ENCODE data around the gene MYMK. TPM values are rescaled to one million over a fixed set of nuclear protein-coding genes. Genes with fewer than 3 reads are reported as not detected.
A peak's percentile ranks its signal among the peaks of the same experiment; 100 is the strongest.

Gene MYMK
- total RNA-seq, 4 donors from 2014 or later = not detected

DNA sequence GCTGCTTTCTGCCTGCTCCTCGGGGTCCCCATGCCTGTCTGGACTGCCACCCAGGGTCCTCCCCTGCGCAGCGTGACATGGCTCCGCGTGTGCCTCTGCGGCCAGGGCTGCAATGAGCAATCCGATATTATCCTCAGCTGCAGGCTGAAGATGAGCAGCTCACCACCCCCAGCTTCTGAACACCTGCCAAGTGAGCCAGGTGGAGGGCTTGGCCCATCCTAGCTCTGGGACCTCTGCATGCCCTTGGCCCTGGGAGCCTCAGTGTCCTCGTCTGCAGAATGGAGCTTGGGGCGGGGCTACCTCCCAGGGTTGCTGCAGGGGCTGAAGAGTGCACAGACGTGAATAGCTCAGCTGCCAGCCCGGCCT lies 4.1 kb upstream of the MYMK start:
- TF ChIP-seq, protein P1, sequence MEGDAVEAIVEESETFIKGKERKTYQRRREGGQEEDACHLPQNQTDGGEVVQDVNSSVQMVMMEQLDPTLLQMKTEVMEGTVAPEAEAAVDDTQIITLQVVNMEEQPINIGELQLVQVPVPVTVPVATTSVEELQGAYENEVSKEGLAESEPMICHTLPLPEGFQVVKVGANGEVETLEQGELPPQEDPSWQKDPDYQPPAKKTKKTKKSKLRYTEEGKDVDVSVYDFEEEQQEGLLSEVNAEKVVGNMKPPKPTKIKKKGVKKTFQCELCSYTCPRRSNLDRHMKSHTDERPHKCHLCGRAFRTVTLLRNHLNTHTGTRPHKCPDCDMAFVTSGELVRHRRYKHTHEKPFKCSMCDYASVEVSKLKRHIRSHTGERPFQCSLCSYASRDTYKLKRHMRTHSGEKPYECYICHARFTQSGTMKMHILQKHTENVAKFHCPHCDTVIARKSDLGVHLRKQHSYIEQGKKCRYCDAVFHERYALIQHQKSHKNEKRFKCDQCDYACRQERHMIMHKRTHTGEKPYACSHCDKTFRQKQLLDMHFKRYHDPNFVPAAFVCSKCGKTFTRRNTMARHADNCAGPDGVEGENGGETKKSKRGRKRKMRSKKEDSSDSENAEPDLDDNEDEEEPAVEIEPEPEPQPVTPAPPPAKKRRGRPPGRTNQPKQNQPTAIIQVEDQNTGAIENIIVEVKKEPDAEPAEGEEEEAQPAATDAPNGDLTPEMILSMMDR (IDR thresholded peaks at IDR 0.05 in 4 of 5, conservative IDR thresholded peaks at IDR 0.05 in 1 of 5) = no peak
- TF ChIP-seq POLR2A (IDR thresholded peaks at IDR 0.05) = no peak
- no peak for DNase-seq

DNA sequence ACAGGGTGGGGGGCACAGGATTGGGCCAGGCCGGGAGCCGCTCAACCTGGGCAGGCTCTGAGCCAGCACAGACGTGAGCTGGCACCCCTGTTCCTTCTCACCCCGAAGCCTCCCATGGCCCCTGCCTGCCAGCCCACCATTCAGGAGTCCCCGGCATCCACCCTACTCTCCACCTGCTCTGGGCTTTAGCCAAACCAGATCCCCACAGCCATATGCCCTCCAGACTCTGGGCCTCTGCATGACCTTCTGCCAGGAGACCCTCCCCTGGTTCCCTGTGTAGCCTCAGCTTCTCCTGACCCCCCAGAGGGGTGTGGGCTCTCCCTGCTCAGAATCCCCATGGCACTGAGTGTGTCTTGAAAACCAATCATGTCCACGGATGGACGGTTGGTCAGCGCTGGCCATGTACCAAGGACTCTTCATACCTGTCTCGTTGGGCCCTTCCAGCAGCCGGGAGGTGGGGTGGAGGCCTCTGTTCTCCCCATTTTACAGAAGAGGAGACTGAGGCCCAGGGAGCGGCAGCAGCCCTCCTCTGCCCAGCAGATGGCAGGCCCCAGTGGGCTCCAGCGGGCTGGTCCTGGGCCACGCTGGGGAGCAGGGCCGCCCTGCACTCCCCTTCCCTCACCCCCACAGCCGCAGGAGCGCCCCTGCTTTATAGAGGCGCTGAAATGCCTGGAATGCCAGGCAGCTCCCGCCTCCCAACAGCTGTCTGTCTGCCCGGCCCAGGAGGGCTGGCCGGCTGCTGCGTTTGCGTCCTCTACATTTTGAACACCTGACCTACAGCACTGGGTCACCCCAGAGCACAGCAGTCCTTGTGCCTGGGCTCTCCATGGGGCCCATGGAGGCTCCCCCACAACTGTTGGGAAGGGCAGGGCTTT lies 3.5 kb upstream of the MYMK start:
- Histone ChIP-seq H3K27me3 (peaks cover 0 to 17% (median 4%) of the 10 kb centered on the region in 3 donors), H3K9me3 (no peaks in the 10 kb centered on the region), H3K36me3 (no peaks in the 10 kb centered on the region), H3K27ac (peak overlapping the region in 1 of 4 donors; percentile 52), H3K4me1 (peaks cover 5 to 28% of the 10 kb centered on the region in 2 donors), H3K4me3 (no peak overlapping the region)
- ATAC-seq (no peak), DNase-seq (no peak)
- TF ChIP-seq, protein P1 (IDR thresholded peaks at IDR 0.05 in 4 of 5, conservative IDR thresholded peaks at IDR 0.05 in 1 of 5) = no peak
- TF ChIP-seq POLR2A (IDR thresholded peaks at IDR 0.05) = no peak
- in situ Hi-C loops (cut with MboI; ENCODE audit: low sequenced_read_pairs in 4 of 4) = loop anchor here in 2 of 4 donors (25.0 kb wide), 1 partner anchor 209 kb away; the partner anchor contains the start of gene SARDH (in 2 of the 2)
- intact Hi-C loops (cut with DNase I; ENCODE audit: low total_unique reads) = no loop called here

More for the DNA sequence above, 4.1 kb upstream of the MYMK start:
- no peak overlapping the region for H3K4me3 ChIP-seq
- intact Hi-C loops (cut with DNase I; ENCODE audit: low total_unique reads) (no loop called here), in situ Hi-C loops (cut with MboI; ENCODE audit: low sequenced_read_pairs in 4 of 4) (loop anchor here in 2 of 4 donors (25.0 kb wide), 1 partner anchor 208 kb away; the partner anchor contains the start of gene SARDH (in 2 of the 2))
- peaks cover 5 to 29% of the 10 kb centered on the region in 2 donors for H3K4me1 ChIP-seq
- H3K9me3 ChIP-seq = no peaks in the 10 kb centered on the region
- no peak for ATAC-seq
- no peaks in the 10 kb centered on the region for H3K36me3 ChIP-seq
- H3K27me3 ChIP-seq = peaks cover 0 to 19% (median 4%) of the 10 kb centered on the region in 3 donors
- H3K27ac ChIP-seq = no peak overlapping the region

DNA sequence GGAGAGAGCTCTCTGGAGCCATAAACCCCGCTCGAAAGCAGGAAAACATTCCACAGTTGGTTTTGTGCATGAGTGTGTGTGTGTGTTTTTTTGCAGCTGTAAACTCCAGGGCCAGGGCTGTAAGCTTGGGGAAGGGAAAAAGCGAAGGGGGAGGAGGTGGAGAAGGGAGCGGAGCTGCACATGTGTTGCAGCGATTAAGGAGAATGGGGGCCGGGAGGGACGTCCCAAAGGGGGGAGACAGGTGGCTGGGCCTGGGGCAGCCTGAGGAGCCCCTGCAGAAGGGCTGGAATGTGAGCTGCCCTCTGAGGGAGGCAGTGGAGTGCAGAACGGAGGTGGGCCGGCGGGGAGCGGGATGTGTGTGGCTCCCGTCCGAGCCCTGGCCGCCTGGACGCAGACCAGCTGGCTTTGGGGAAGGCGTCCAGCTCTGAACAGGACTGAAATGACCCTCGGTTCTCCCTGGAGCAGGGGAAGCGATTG lies 2.7 kb upstream of the MYMK start:
- in situ Hi-C loops (cut with MboI; ENCODE audit: low sequenced_read_pairs in 4 of 4) (loop anchor here in 2 of 4 donors (25.0 kb wide), 1 partner anchor 210 kb away; the partner anchor contains the start of gene SARDH (in 2 of the 2)), intact Hi-C loops (cut with DNase I; ENCODE audit: low total_unique reads) (no loop called here)
- H3K27me3 ChIP-seq = peaks cover 0 to 14% (median 4%) of the 10 kb centered on the region in 3 donors
- H3K4me3 ChIP-seq = no peak overlapping the region
- peak in 1 of 2 donors; percentile 23 for ATAC-seq
- H3K36me3 ChIP-seq = no peaks in the 10 kb centered on the region
- TF ChIP-seq POLR2A (IDR thresholded peaks at IDR 0.05) = no peak
- TF ChIP-seq, protein P1 (IDR thresholded peaks at IDR 0.05 in 4 of 5, conservative IDR thresholded peaks at IDR 0.05 in 1 of 5) = no peak
- DNase-seq = no peak
- peak overlapping the region in 1 of 4 donors; percentile 52 for H3K27ac ChIP-seq
- H3K4me1 ChIP-seq = peaks cover 5 to 24% of the 10 kb centered on the region in 2 donors
- no peaks in the 10 kb centered on the region for H3K9me3 ChIP-seq

DNA sequence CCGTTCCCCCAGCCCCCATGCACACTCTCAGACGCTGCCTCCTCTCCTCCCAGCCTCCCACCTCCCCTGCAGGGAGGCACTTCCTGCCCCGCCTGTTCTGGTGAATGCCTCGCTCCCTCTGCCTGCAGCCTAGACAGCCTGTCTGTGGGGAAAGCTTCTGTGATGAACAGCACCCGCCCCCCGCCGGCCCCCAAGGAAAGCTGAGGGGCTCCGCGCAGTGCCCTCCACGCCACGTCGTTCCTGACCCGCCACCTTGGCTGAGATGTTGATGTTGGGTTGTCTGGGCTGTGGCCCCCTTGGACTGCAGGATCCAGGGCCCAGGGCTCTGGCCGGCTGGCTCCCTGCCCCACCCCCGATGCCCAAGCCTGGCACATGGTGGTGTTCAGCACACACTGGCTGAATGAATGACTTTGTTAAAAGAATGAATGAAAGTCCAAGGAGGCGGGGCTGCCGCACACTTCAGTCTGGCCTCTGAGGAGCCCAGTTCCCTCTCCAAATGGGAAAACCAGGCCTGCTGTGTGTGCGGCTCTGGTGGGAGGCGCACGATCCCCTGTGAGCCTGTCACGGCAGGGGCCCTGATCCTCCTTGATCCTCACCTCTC lies 2.1 kb upstream of the MYMK start:
- no peak for TF ChIP-seq POLR2A (IDR thresholded peaks at IDR 0.05)
- TF ChIP-seq, protein P1 (IDR thresholded peaks at IDR 0.05 in 4 of 5, conservative IDR thresholded peaks at IDR 0.05 in 1 of 5) = no peak
- Histone ChIP-seq H3K4me1 (peaks cover 5 to 22% of the 10 kb centered on the region in 2 donors), H3K4me3 (no peak overlapping the region), H3K36me3 (no peaks in the 10 kb centered on the region), H3K27me3 (peaks cover 0 to 14% (median 4%) of the 10 kb centered on the region in 3 donors), H3K27ac (peak overlapping the region in 1 of 4 donors; percentile 52), H3K9me3 (no peaks in the 10 kb centered on the region)
- intact Hi-C loops (cut with DNase I; ENCODE audit: low total_unique reads) (no loop called here), in situ Hi-C loops (cut with MboI; ENCODE audit: low sequenced_read_pairs in 4 of 4) (loop anchor here in 2 of 4 donors (25.0 kb wide), 1 partner anchor 210 kb away; the partner anchor contains the start of gene SARDH (in 2 of the 2))
- no peak for ATAC-seq
- no peak for DNase-seq
